GM19023 (cell line): ENCODE data around the gene PTPRE.

Experiments
- ATAC-seq: cut with Tn5 transposase; IDR thresholded peaks from one replicate; pipeline ENCODE4 v1.9.1; 2021; ENCODE audit warnings: mild to moderate bottlenecking, moderate library complexity; ENCODE audit not compliant: unreplicated experiment

PTPRE gene

GRCh38 chr10:128066870-128067382 is 160.0 kb downstream of the PTPRE start:
- ATAC-seq, result no peak

GRCh38 chr10:128067691-128068397 is 160.9 kb downstream of the PTPRE start:
- no peak for ATAC-seq

GRCh38 chr10:128068398-128069285 is 161.7 kb downstream of the PTPRE start:
- ATAC-seq, result no peak

GRCh38 chr10:128069351-128070051 is 162.6 kb downstream of the PTPRE start:
- ATAC-seq, result no peak

- ATAC-seq, result no peak
Measured at GRCh38 chr10:128070161-128070560, 163.3 kb downstream of the PTPRE start.

- ATAC-seq, result no peak
Measured at GRCh38 chr10:128070721-128071416, 164.0 kb downstream of the PTPRE start.

- no peak for ATAC-seq
Measured at GRCh38 chr10:128071417-128071782, 164.5 kb downstream of the PTPRE start.

GRCh38 chr10:128072046-128072445 is 165.1 kb downstream of the PTPRE start:
- no peak for ATAC-seq

- ATAC-seq, result no peak
Measured at GRCh38 chr10:128072941-128073645, 166.2 kb downstream of the PTPRE start.

GRCh38 chr10:128073890-128074289 is 167.0 kb downstream of the PTPRE start:
- ATAC-seq, result no peak

GRCh38 chr10:128074589-128074988 is 167.7 kb downstream of the PTPRE start:
- no peak for ATAC-seq

GRCh38 chr10:128077155-128077875 is 170.4 kb downstream of the PTPRE start:
- ATAC-seq, result no peak

- ATAC-seq, result peak; percentile 56
Measured at GRCh38 chr10:128078136-128078969, 171.4 kb downstream of the PTPRE start.

GRCh38 chr10:128080231-128080630 is 173.3 kb downstream of the PTPRE start:
- no peak for ATAC-seq

GRCh38 chr10:128080641-128081040 is 173.7 kb downstream of the PTPRE start:
- no peak for ATAC-seq

- ATAC-seq, result no peak
Measured at GRCh38 chr10:128081222-128081621, 174.3 kb downstream of the PTPRE start.

GRCh38 chr10:128081720-128082119 is 174.8 kb downstream of the PTPRE start:
- ATAC-seq, result no peak

- no peak for ATAC-seq
Measured at GRCh38 chr10:128083191-128083895, 176.4 kb downstream of the PTPRE start.
